HUDEP-2 (cell line): ENCODE measurements around the gene CLEC2D.
"Not testable (repeated sequence)": the region's sequence is repeated elsewhere in the genome, so short reads cannot be mapped to it uniquely, and the experiment has no call there.

Experiments
- DNase-seq, 76 experiments: peaks; one replicate each; lab custom pipeline; 2025; ENCODE audit not compliant: unreplicated experiment in 76 of 76; lab: John Stamatoyannopoulos, UW

Gene CLEC2D

DNA sequence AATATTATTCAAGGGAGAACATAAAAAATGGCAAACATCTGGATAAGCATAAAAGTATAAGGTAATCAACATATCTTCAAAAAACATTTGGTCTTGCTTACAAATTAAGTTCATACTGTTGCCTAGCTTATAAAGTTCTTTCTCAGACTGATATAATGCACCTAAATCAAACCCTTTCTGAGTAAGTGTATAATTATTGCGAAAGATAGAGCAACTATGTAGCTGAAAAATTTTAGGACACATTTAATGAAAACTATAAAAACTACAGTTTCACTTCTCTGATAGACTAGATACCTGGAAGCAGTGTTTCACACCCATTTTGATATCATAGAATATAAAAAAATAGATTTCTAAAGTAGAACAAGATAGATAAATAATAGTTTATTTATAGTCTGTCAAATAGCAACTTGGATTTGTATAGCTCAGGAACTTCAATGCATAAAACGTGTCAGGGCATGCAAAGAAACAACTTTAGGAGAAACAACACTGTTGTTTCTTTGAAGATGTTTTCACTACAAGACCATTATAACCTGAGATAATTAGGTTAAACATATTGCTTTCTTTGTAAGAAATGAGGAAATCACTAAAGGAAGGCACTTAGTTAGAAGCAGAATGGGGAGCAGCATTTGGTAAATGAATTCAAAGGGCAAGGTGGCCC is 55.8 kb downstream of the CLEC2D start:
- no peak for DNase-seq

DNA sequence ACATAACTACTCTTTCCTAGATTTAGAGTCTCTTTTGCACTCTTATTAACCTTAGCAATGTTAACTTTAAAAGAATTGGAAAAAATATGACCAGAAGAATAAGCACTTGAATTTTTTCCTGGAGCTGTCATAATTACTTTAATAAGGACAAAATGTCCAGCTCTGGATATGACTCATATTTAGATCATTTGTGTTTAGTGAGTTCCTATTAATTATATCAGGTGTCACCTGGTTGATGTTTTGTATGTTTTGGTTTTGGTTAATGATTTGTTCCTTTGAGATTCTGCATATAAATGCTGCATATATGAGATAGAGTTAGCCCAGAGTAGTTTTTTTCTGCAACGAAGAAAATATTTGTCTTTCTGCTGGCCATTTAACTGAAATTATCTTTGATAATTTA is 58.3 kb downstream of the CLEC2D start:
- no peak for DNase-seq

DNA sequence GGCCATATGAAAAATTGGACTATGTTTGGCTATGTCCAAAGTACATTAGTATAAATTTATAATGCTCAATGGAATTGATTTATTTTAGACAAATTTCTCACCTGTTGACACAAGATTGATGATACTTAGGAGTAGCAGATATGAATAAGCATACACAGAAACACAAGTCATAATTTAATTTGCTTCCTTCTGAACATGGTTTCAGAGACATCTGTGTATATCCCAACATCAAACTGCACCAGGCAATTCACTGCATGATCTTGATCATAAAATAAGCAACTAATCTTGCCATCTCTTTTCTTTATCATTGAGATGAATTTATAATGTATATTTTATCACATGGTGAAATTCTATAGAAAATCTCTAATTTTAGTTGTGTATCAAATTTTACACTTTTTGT is 59.6 kb downstream of the CLEC2D start:
- no peak for DNase-seq

DNA sequence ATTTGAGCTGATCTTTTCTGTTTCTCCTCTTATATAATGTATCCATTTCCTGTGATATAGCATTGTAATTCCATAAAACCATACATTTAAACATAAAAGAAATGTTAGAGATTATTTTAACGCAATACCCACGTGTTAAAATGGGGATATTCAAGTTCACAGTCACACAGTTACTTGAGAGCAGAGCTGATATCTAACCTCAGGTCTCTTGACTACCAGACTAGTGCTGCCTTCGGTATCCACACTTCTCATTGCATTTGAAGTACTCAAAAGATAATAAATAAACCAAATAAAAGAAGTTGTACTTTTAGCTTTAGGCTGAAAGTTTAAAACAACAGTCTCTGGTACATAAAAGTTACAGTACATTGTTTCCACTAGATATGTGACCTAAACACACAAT is 60.5 kb downstream of the CLEC2D start:
- DNase-seq, result no peak

DNA sequence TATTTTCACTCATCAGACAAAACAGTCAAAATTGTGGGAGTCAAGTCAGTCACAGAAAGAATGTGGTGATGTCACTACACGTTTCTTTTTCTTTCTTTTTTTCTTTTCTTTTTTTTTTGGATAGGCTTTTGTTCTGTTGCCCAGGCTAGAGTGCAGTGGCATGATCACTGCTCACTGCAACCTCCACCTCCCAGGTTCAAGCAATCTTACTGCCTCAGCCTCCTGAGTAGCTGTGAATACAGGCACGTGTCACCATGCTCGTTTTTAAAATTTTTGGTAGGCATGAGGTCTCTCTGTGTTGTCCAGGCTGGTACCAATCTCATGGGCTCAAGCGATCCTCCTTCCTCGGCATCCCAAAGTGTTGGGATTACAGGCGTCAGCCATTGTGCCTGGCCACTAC is 61.1 kb downstream of the CLEC2D start:
- no peak for DNase-seq

DNA sequence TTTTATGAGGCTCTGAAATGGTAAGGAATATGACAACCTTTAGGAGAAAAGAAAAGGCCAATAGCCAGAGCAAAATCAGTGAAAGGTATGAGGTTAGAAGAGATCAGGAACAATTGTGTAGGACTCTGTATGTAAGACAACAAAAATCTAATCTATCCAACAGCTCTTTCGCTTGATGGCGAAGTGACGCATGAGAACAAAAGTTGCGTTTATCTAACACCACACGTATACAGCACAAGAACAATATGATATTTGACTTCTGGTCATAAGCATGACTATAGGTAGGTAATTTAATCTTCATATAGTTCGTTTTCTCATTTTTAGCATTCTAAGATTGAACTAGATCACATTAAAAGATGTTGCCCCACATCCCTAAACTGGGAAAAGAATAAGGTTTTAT is 61.9 kb downstream of the CLEC2D start:
- no peak for DNase-seq

DNA sequence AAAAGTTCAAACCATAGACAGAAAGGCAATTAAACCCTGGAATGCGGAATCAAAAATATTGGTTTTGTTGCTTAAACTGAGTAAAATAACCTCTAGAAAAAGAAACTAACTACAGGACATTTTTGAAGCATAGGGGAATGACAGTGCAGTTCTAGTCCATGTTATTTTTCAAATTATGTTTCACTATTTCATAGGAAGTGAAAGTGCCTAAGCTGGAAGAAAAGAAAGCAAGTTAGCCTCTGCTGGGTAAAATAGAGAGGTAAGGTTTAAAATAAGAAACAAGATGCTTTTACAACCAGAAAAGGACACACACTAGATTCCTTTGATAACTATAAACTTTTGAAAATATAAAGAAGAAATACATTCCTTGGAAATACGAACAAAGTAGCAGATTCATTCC is 62.3 kb downstream of the CLEC2D start:
- no peak for DNase-seq

DNA sequence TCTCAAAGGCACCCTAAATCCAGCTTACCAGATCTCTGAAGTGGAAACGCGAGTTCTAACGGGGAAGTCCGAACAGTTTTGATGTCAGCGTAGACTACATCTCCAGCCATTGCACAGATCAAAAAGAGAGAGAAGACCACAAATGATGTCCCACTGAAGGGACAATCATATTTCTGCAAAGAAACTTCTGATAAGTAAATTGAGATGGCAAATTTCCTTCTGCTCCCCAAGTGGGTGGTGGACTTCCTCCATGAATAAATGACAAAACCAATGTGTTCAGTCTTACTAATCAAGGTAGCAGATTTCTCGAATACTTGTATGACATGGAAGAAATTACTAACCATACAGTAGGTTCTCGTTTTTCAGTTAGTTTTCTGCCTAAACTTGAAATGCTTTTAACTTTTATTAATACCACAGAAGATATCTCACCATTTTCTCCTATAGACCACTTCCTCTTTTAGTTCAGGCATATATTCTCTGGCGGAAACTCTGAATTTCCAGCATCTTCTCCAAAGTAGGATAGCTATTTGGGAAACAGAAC is 63.5 kb downstream of the CLEC2D start, which contains the start of gene CLECL1:
CLECL1 (minus strand) TSS at position 177 of the 541 bp plus-strand sequence.
- DNase-seq, result no peak

DNA sequence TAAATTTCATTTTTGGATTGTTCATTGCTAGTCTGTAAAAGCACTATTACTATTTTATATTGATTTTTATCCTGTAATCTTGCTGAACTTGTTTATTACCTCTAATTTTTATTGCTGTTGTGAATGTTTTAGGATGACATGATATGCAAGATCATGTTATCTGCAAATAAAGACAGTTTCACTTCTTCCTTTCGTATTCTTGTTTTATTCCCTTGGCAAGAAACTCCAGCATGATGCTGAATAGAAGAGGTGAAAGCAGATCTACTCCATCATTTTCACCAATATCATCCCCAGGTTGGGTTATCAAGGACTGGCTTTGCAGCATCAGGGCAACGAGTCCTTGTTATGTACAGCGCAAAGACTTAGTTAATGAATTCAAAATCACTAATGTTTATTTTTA is 66.1 kb downstream of the CLEC2D start:
- DNase-seq, result no peak

DNA sequence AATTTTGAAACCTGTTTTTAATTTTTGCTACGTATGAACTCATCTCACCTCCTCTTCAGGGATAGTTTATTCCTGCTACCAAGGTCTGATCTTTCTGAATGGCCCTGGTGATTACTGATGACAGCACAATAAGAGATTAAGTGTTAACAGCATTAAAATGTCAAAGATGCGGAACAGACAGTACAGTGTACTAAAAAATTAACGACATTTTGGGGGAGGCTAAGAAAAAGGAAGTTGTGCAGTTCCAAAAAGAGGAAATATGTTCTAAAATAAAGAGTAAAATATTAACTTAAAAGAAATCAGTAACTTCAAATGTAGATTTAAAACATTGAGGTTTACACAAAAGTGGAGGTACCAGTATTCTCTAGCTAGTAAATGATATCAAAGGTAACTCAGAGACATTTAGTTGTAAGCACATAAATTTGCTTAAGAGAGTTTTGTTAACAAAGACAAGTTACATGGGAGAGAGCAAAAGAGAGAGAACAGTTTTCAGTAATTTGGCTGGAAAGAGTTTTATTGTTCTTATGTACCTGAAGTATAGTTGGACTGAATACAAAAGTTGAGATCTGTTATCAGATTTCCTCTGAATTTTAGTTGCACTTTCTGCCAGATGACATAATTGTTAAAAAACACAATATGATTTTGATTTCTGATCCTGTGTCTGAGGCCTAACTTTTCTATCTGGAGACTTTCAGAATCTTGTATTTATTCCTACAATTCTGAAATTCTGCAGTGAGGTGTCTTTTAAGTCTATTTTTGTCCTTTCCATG is 67.6 kb downstream of the CLEC2D start:
- no peak for DNase-seq

DNA sequence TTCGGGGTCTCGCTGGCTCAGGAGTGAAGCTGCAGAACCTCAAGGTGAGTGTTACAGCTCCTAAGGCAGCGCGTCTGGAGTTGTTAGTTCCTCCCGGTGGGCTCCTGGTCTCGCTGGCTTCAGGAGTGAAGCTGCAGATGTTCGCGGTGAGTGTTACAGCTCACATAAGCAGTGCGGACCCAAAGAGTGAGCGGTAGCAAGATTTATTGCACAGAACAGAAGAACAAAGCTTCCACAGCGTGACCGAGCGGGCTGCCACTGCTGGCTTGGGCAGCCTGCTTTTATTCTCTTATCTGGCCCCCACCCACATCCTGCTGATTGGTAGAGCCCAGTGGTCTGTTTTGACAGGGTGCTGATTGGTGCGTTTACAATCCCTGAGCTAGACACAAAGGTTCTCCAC is 69.4 kb downstream of the CLEC2D start:
- DNase-seq, result not testable (repeated sequence)

DNA sequence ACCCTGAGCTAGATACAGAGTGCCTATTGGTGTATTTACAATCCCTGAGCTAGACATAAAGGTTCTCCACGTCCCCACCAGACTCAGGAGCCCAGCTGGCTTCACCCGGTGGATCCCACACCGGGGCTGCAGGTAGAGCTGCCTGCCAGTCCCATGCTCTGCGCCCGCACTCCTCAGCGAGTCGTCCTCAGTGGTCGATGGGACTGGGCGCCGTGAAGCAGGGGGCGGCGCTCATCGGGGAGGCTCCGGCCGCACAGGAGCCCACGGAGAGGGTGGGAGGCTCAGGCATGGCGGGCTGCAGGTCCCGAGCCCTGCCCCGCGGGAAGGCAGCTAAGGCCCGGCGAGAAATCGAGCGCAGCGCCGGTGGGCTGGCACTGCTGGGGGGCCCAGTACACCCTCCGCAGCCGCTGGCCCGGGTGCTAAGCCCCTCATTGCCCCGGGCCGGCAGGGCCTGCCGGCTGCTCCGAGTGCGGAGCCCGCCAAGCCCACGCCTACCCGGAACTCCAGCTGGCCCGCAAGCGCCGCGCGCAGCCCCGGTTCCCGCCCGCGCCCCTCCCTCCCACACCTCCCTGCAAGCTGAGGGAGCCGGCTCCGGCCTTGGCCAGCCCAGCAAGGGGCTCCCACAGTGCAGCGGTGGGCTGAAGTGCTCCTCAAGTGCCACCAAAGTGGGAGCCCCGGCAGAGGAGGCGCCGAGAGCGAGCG is 70.0 kb downstream of the CLEC2D start:
- DNase-seq, result not testable (repeated sequence)

DNA sequence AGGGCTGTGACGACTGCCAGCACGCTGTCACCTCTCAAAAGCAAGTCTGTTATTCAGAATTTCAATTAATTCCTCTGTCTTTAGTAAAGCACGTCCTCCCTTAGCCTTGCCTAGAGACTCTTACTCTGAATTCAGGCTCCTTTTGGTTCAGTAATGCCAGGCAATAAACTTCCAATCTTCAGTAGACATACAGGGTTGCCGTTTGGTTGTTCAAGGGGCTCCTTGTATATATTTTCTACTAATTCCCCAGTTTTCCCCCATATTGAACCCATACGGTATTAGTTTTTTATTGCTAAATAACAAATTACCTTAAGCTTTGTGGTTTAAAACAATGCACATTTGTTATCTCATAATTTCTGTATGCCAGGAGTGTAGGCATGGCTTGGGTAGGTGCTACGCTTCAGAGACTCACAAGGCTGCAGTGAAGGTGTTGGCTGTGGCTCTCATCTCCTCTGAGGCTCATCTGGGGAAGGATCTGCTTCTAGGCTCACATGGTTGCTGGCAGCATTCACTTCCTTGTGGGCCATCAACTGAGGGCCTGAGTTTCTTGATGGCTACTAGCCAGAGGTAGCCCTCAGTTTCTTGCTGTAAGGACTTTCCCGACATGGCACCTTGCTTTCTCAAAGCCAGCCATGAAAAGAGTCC is 70.7 kb downstream of the CLEC2D start:
- DNase-seq, result no peak

DNA sequence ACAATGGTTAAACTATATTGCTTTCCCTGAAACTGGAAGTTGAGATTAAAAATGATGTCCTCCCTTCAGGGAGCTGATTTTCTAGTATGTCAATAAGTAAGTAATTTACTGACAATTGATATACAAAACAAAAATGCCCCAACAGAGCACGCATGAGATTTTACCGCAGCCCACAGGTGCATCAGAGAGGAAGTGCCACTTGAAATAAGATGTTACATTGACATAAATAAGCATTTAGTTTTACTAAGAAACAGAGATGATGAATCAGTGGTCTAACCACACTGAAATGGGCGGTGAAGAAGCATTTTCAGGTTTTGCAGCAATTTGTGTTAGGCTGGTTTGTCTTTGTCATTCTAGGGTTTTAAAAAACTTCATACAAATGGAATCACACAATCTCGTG is 72.2 kb downstream of the CLEC2D start:
- no peak for DNase-seq

DNA sequence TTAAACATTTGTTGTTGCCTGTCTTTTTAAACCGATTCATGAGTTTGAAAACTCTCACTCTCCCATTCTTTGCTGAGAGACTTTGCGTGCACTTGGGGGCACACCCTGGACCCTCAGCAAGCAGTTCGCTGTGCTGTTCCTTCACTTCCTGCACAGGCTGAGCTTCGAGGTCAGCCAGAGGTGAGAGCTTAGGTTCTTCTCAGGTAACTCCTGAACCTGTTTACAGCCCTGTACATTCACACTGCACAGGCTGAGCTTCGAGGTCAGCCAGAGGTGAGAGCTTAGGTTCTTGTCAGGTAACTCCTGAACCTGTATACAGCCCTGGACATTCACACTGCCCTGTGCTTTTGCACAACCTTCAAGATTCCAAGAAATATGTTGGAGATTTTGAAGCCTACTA is 73.1 kb downstream of the CLEC2D start:
- no peak for DNase-seq

DNA sequence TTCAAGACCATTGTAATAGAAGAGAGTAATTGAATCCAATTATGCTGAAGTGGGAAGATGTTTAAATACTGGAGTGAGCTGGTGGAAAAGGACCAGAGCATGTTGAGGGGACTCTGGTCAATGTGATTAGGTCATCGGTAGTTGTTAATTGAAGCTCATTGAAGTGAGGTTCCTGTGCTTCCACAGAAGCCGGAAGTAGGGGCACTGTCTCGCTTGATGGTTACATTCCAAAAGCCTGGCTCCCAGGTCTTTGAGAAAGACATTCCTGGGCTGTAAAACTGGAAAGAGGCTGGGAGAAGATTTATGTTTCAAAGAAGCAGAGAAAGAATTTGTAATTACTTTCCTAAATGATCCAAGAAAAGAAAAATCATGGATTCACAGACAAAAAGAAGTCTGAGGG is 75.7 kb downstream of the CLEC2D start:
- no peak for DNase-seq
